Mucosa of descending colon (tissue), 3 donors: ENCODE results near the gene NGB. TPM values are rescaled to one million over a fixed set of nuclear protein-coding genes. Genes with fewer than 3 reads are reported as not detected.

Experiments used
- ATAC-seq: fragments of 200-7000 bp; cut with Tn5 transposase; one replicate; pipeline ENCODE4 v1.9.1; 2020; ENCODE audit warnings: mild to moderate bottlenecking, moderate library complexity
- DNase-seq, 3 donors: peaks; one replicate each; pipeline ENCODE4 v3.0.0-alpha.2; 2020
- H3K36me3 ChIP-seq: fragments of 200-600 bp; one replicate; pipeline ENCODE4 v1.8.0; 2021; ENCODE audit warnings: low read depth, mild to moderate bottlenecking
- H3K4me1 ChIP-seq: fragments of 200-600 bp; one replicate; pipeline ENCODE4 v1.8.0; 2021; ENCODE audit warnings: low read depth, mild to moderate bottlenecking
- H3K4me3 ChIP-seq: fragments of 200-600 bp; one replicate; pipeline ENCODE4 v1.8.0; 2021; ENCODE audit warnings: mild to moderate bottlenecking
- H3K9me3 ChIP-seq: fragments of 200-600 bp; one replicate; pipeline ENCODE4 v1.8.0; 2021; ENCODE audit warnings: mild to moderate bottlenecking
- CTCF ChIP-seq: fragments of 200-600 bp; IDR thresholded peaks from one replicate; pipeline ENCODE4 v1.8.0; 2022; ENCODE audit warnings: antibody characterized with exemption, mild to moderate bottlenecking
- intact Hi-C, 2 donors: fragments of 100-400 bp; cut with DNase I in 1 of 2; cut with micrococcal nuclease in 1 of 2; formaldehyde crosslinking; loops; one replicate each; pipeline versions ENCODE4 v1.11.0 to v1.11.1; 2022; cut with DNase I, micrococcal nuclease
- total RNA-seq, 3 donors: library from RNA; stranded (reverse); fragmentation: NEBNext Ultra II Directional in 2 of 3; extraction: Animal tissue kit (Norgen Biotek cat#: 25700) in 2 of 3; gene quantifications; one replicate each; pipeline versions ENCODE4 v1.2.1 to v1.2.4, GENCODE V29; 2021 to 2023
- donor health status: DM: no; HTN: no; CAD: no; lungs with moderate emphysema.
- donor health status: DM: no; HTN: no; CAD: no.
- donor health status: DM: no; HTN: yes; CAD: no.

Gene NGB
- total RNA-seq, 3 donors from 2014 or later = 0.14 to 5.3 TPM; not detected in 1

- no peak for ATAC-seq
- Histone ChIP-seq H3K36me3 (no peaks in the 10 kb centered on the region), H3K9me3 (no peaks in the 10 kb centered on the region), H3K4me1 (no peaks in the 10 kb centered on the region), H3K4me3 (no peak overlapping the region)
- no peak for DNase-seq
- intact Hi-C loops = no loop called here
- no peak for TF ChIP-seq CTCF
Measured at GRCh38 chr14:77257700-77258099, 13.3 kb downstream of the NGB start.

GRCh38 chr14:77256694-77257093 lies 14.3 kb downstream of the NGB start:
- no peak for TF ChIP-seq CTCF
- no peaks in the 10 kb centered on the region for H3K36me3 ChIP-seq
- ATAC-seq (no peak), DNase-seq (no peak)
- intact Hi-C loops = no loop called here
- no peaks in the 10 kb centered on the region for H3K9me3 ChIP-seq
- no peak overlapping the region for H3K4me3 ChIP-seq
- no peaks in the 10 kb centered on the region for H3K4me1 ChIP-seq

- no peak for ATAC-seq
Measured at GRCh38 chr14:77253333-77254190, 17.4 kb downstream of the NGB start.

GRCh38 chr14:77251870-77252269 lies 19.1 kb downstream of the NGB start:
- no peak for ATAC-seq
- no peak for TF ChIP-seq CTCF
- intact Hi-C loops = no loop called here
- H3K9me3 ChIP-seq = no peaks in the 10 kb centered on the region
- no peak overlapping the region for H3K4me3 ChIP-seq
- no peaks in the 10 kb centered on the region for H3K36me3 ChIP-seq
- no peak for DNase-seq
- H3K4me1 ChIP-seq = no peaks in the 10 kb centered on the region

More at GRCh38 chr14:77253333-77254190, 17.4 kb downstream of the NGB start:
- Histone ChIP-seq H3K9me3 (no peaks in the 10 kb centered on the region), H3K4me1 (no peaks in the 10 kb centered on the region), H3K4me3 (no peak overlapping the region), H3K36me3 (no peaks in the 10 kb centered on the region)
- TF ChIP-seq CTCF = no peak
- no peak for DNase-seq
- intact Hi-C loops = no loop called here

GRCh38 chr14:77250927-77251326 lies 20.1 kb downstream of the NGB start:
- H3K36me3 ChIP-seq = no peaks in the 10 kb centered on the region
- intact Hi-C loops = no loop called here
- no peaks in the 10 kb centered on the region for H3K9me3 ChIP-seq
- no peak for TF ChIP-seq CTCF
- no peak for ATAC-seq
- no peak for DNase-seq
- no peak overlapping the region for H3K4me3 ChIP-seq
- H3K4me1 ChIP-seq = no peaks in the 10 kb centered on the region
